Activated CD4-positive, alpha-beta T cell treated with anti-CD3 and anti-CD28 coated beads, Interleukin-2, amount 50 U/mL, for 24 hours (primary cell): ENCODE data around the gene CLDN16.

Experiments
- DNase-seq, 2 donors: peaks; one replicate each; pipeline ENCODE4 v3.0.0-alpha.2; 2020; ENCODE audit warnings: low read depth in 1 of 2, low spot score in 1 of 2

CLDN16 gene

GRCh38 chr3:190378240-190378891, 9.6 kb upstream of the CLDN16 start:
- DNase-seq, result no peak

DNA sequence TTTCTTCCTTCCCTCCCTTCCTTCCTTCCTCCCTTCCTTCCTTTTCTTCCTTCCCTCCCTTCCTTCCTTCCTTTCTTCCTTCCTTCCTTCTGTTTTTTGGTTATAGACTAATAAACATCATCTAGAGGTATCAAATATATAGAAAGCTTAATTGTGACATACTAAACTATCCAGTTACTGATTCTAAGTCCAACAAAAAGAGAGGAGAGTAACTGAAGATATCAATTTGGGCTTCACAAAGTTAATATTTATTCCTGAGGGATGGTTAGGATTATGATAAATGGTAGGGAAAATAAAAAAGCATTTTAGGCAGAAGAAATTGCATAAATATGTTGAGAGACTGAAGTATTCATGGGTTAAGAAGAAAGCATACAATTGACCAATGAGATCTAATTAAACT, 7.8 kb upstream of the CLDN16 start:
- DNase-seq, result no peak

- DNase-seq, result no peak
These were observed 6.5 kb upstream of the CLDN16 start for GRCh38 chr3:190381441-190381840.

- DNase-seq, result no peak
These were observed 5.9 kb upstream of the CLDN16 start for GRCh38 chr3:190382082-190382481.

DNA sequence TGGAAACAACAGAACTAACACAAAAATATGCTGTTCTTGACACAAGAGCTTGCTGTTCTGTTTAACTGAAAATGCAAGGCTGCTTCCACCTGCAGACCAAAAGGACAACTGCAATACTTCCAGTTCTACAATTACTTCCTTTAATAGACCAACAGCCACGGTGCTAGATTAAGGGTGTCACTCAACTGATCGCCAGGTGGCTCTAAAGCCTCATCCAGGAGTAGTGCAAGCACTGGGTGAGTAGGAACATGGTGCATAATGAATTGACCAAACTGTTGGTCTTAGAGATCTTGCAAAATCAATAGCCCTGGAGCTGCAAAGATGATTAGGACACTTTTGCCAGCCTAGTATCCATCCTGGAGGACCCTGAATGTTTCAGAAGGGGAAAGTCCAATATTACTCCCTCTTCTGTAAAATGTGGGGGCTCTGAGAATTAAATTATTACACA, 3.6 kb upstream of the CLDN16 start:
- no peak for DNase-seq

DNA sequence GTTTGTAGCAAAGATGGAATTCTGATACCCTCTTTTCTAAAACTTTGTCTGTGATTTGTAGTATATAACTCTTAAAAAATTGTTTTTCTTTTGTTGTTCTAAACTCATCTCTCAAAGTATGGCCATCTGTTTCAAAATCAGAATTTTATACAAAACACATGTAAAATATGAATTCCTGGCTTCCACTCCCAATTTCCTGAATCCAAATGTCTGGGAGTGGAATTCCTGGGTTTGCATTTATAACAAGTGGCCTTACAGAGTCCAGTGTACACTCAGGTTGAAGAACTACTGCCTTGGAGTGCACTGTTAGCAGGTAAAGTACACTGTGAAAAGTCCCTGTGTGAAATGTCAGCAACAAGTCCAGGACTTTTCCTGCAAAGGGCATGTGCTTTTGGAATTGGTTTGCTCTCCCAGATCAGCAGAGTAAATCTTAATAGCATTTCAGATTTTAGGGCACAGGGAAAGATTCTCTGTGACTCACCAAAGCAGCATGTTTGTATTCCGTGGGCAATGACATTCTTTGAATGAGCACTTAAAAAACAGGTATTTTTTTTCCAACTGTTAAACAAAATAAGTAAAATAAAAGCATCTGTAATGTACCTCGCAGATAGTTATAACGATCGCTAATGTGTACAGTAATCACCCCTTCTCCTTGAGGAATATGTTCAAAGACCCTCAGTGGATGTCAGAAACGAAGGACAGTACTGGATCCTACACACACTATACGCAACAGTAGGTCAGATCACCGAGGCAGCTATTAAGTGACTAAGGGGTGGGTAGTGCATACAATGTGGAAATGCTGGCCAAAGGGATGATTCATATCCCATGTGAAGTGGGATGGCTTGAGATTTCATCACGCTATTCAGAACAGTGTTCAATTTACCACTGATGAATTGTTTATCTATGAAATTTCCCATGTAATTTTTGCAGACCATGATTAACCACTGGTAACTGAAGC, 2.0 kb upstream of the CLDN16 start:
- DNase-seq, result no peak

- DNase-seq, result no peak
These were observed 740 bp downstream of the CLDN16 start for GRCh38 chr3:190388703-190389102.

DNA sequence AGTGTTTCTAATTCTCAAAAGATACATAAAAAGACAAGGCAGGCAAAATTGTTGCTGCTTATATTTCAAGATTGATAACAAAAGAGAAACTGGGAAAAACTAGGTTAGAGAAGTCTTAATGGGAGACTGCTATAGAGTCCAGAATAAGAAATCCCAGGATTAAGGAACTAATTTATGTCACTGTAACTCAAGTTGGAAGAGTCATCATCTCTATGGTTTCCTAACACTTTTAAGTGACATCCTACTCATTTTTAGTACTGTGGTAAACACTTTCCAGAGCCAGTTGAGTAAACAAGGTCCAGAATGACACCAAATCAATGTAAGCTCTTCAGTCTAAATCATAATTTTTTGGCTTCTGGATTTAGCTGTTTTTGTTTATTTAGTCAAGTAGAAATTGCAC, 8.0 kb downstream of the CLDN16 start:
- no peak for DNase-seq

- no peak for DNase-seq
These were observed 9.9 kb downstream of the CLDN16 start for GRCh38 chr3:190397889-190398288.

DNA sequence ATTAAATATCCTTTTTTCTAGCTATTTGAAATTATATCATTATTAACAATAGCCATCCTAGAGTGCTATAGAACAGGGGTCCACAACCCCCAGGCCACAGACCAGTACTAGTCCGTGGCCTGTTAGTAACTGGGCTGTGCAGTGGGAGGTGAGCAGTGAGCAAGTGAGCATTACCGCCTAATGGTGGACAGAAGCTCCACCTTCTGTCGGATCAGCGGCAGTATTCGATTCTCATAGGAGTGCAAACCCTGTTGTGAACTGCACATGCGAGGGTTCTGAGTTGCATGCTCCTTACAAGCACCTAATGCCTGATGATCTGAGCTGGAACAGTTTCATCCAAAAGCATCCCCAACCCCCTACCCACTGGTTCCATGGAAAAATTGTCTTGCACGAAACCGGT, 11.7 kb downstream of the CLDN16 start:
- no peak for DNase-seq

GRCh38 chr3:190401963-190402362, 14.0 kb downstream of the CLDN16 start:
- DNase-seq, result no peak

- DNase-seq, result no peak
These were observed 16.8 kb downstream of the CLDN16 start for GRCh38 chr3:190404715-190405114.

DNA sequence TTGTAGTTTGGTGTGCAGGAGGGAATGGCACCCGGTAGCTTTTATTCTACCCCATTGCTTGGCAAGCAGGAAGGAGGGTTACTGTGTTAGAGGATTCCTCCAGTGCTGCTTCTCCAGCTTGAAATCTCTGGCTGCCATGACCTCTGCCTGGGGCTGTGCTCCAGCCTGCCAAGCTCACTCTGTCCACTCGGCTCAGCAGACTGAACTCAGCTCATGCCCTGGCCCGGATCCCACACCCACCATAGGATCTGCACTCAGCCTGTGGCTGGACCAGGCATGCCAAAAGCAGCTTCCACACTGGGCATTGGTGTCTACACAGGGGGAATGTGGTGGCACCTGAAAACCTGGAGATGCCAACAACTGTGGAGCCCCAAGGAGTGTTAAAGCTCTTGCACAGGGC, 26.3 kb downstream of the CLDN16 start:
- DNase-seq, result no peak

GRCh38 chr3:190424108-190424477, 36.1 kb downstream of the CLDN16 start:
- DNase-seq, result no peak

DNA sequence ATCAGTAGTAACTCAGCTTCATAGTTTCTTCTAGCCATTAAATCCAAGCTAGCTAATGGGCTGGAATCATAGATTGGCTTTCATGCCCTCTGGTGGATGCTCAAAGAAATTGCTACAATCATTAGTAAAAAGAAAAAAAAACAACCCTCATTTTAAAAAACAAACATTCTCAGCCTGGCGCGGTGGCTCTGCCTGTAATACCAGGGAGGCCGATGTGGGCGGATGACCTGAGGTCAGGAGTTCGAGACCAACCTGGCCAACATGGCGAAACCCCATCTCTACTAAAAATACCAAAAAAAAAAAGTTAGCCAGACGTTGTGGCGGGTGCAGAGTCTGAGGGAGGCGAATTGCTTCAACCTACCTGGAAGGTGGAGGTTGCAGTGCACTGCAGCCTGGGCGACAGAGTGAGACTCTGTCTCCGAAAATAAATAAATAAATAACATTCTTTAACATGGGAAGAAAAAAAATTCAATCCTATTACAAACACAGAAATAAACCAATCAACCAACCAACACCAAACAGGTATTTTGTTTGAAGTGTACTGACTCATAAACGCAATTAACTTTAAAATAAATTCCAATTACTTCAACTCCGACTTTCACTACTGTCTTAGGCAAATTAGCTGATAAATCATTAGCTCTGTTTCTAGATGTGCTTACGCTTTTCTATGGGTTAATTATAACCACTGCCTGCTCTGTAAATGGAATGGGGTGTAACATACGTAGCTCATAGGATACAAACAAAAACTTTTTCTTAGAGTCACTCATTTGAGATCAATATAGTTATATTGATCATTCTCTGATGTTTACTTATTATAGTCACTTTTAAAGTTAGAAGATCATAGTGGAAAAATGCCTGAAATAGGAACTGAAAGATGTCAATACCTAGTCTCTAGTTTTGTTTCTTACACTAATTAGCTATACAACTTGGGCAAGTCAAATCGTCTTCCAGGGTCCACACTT, 36.8 kb downstream of the CLDN16 start:
- DNase-seq, result peak; percentile 2 to 5

GRCh38 chr3:190425833-190426232, 37.9 kb downstream of the CLDN16 start:
- no peak for DNase-seq

DNA sequence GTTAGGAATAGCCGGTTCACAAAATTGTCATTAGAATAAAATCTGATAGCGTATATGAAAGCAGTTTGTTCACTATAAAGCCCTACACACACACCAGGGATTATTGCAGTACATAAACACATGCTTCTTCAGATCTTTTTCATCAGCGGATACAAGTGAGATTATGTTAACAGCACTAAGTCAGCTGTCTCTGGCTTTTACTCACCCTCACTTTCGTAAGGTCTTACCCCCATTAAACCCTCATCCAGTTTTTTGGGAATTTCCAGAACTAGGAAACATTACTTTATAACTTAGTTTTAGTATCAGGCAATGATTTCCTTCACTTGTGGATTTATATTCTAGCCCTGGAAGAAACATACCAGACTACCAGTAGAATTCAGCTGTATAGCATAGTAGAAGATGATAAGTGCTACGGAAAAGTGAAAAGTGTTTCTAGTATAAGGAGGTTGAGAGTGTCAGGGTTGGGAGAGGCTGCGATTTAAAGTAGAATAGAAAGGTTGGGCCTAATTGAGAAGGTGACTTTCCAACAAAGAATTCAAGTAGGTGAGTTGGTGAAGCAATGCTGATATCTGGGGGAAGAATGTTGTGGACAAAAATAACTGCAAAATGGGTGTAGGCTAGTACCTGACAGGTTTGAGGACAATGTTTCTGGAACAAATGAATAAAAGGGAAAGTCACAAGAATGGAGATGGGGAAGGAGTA, 39.0 kb downstream of the CLDN16 start:
- no peak for DNase-seq

- DNase-seq, result no peak
These were observed 41.7 kb downstream of the CLDN16 start for GRCh38 chr3:190429681-190430080.

- no peak for DNase-seq
These were observed 42.9 kb downstream of the CLDN16 start for GRCh38 chr3:190430906-190431305.

GRCh38 chr3:190432216-190432615, 44.3 kb downstream of the CLDN16 start:
- no peak for DNase-seq

- DNase-seq, result no peak
These were observed 45.7 kb downstream of the CLDN16 start for GRCh38 chr3:190433626-190434025.
